Epithelial cell of esophagus (primary cell): ENCODE measurements around the gene ITGA8.

Experiments used
- DNase-seq: peaks from one replicate; pipeline ENCODE4 v3.0.0; 2010; ENCODE audit warnings: low read depth
- H3K4me3 ChIP-seq: 2 replicates; pipeline ENCODE4 v1.5.1; 2011; ENCODE audit warnings: mild to moderate bottlenecking, low read length, control low read depth
- CTCF ChIP-seq: IDR thresholded peaks from 2 replicates; pipeline ENCODE4 v1.5.1; 2011; ENCODE audit warnings: low read depth, mild to moderate bottlenecking, low read length, control low read depth, inconsistent platforms; ENCODE audit not compliant: insufficient read depth; ENCODE audit errors: missing control alignments

Gene ITGA8

GRCh38 chr10:15473396-15473767 lies 246.3 kb downstream of the ITGA8 start:
- DNase-seq: no peak
- no peak overlapping the region for H3K4me3 ChIP-seq
- TF ChIP-seq CTCF: no peak

GRCh38 chr10:15472431-15473395 lies 247.0 kb downstream of the ITGA8 start:
- DNase-seq: no peak
- TF ChIP-seq CTCF: no peak
- H3K4me3 ChIP-seq: no peak overlapping the region

- H3K4me3 ChIP-seq: no peak overlapping the region
- no peak for TF ChIP-seq CTCF
- DNase-seq: no peak
Measured at GRCh38 chr10:15472008-15472407, 247.7 kb downstream of the ITGA8 start.

GRCh38 chr10:15469111-15469510 lies 250.6 kb downstream of the ITGA8 start:
- TF ChIP-seq CTCF: no peak
- H3K4me3 ChIP-seq: no peak overlapping the region
- DNase-seq: no peak

- TF ChIP-seq CTCF: no peak
- DNase-seq: no peak
Measured at GRCh38 chr10:15464381-15464780, 255.3 kb downstream of the ITGA8 start.

More at GRCh38 chr10:15464381-15464780, 255.3 kb downstream of the ITGA8 start:
- no peak overlapping the region for H3K4me3 ChIP-seq
